Psoas muscle (tissue), 8 donors: ENCODE measurements around the gene MRPS35. TPM values are rescaled to one million over a fixed set of nuclear protein-coding genes. Genes with fewer than 3 reads are reported as not detected.

Experiments used
- ATAC-seq, 4 donors: fragments of 200-7000 bp; cut with Tn5 transposase; one replicate each; pipeline ENCODE4 v1.9.1; 2020; ENCODE audit warnings: moderate library complexity in 3 of 4, mild to moderate bottlenecking in 2 of 4
- DNase-seq, 2 donors: peaks; one replicate each; pipeline ENCODE4 v3.0.0-alpha.2; 2020
- H3K27ac ChIP-seq: fragments of 200-600 bp; one replicate; pipeline ENCODE4 v1.8.0; 2022
- H3K27me3 ChIP-seq, 3 donors: fragments of 200-600 bp in 1 of 3; one replicate each; pipeline versions ENCODE4 v1.6.1 to v1.8.0; 2013 to 2022; ENCODE audit warnings: low read length in 2 of 3, mild to moderate bottlenecking in 2 of 3, moderate library complexity in 1 of 3; ENCODE audit not compliant: insufficient read depth in 3 of 3
- H3K36me3 ChIP-seq, 2 donors: fragments of 200-600 bp in 1 of 2; one replicate each; pipeline versions ENCODE4 v1.6.1 to v1.8.0; 2013 to 2022; ENCODE audit warnings: low read depth in 1 of 2, mild to moderate bottlenecking in 1 of 2, moderate library complexity in 1 of 2; ENCODE audit not compliant: insufficient read depth in 1 of 2
- H3K4me1 ChIP-seq: fragments of 200-600 bp; one replicate; pipeline ENCODE4 v1.8.0; 2022
- H3K4me3 ChIP-seq: fragments of 200-600 bp; one replicate; pipeline ENCODE4 v1.8.0; 2022; ENCODE audit warnings: mild to moderate bottlenecking
- H3K9me3 ChIP-seq: fragments of 200-600 bp; one replicate; pipeline ENCODE4 v1.8.0; 2022
- WGBS, 3 donors: extraction: QIAGEN DNeasy Blood & Tissue Kit; methylation state at CpG; one replicate each; pipeline versions ENCODE4 v1.1.6 to v1.1.7; 2013; 5-methylcytosine and 5-hydroxymethylcytosine counted together
- intact Hi-C, 2 donors: fragments of 100-400 bp; cut with DNase I; formaldehyde crosslinking; loops; one replicate each; pipeline versions ENCODE4 v1.11.0 to v1.14.2; 2022
- polyA plus RNA-seq, 3 donors: library from polyadenylated mRNA; stranded (reverse); fragments of 200-250 nt; gene quantifications; one replicate each; pipeline ENCODE4 v1.2.3, GENCODE V29; 2013
- total RNA-seq, 4 donors: library from RNA; stranded (reverse); fragmentation: NEBNext Ultra II Directional in 2 of 4; extraction: Animal tissue kit (Norgen Biotek cat#: 25700) in 2 of 4; gene quantifications; one replicate each; pipeline versions ENCODE4 v1.2.1 to v1.2.4, GENCODE V29; 2021 to 2023
- TF ChIP-seq, protein P1 (sequence below): fragments of 200-600 bp; IDR thresholded peaks from one replicate; pipeline ENCODE4 v1.8.0; 2022; ENCODE audit warnings: antibody characterized with exemption
- donor health status: healthy with polysubstance abuse.
- donor health status: DM: no; HTN: no; CAD: no; lungs with moderate emphysema.
- donor health status: Bipolar disorder and iron deficiency.
- donor health status: healthy.
- donor health status: DM: yes; HTN: yes; CAD: no.
- donor health status: DM: no; HTN: no; CAD: no.
- donor health status: DM: no; HTN: no; CAD: no.
- donor health status: DM: yes; HTN: yes; CAD: no.

Gene MRPS35
- total and polyA plus RNA-seq, 7 donors, result 48.8 to 129 (median 64.8) TPM

DNA sequence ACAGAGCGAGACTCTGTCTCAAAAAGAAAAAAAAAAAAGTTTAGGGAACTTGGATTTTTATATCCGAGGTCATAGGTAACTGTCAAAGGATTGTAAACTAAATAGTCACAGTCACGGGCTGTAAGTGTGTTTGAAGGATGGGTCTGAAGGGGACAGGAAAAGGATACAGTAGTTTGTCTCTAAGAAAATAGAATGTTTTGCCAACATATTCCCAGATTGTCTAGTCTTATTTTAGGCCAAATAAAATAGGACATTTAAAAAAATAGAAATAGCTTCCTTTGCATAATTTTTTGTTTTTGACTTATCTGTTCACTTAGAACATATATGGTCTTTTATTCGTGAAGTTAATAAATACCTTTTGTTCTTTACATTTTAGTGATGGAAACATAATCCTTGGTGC, 38.6 kb upstream of the MRPS35 start:
- 65 to 67% (median 65%) methylated on average over 4 of the region's 4 CpGs for WGBS, 3 donors
- no peak overlapping the region for H3K27ac ChIP-seq
- ATAC-seq (no peak), DNase-seq (no peak)
- intact Hi-C loops, result no loop called here
- TF ChIP-seq, protein P1, sequence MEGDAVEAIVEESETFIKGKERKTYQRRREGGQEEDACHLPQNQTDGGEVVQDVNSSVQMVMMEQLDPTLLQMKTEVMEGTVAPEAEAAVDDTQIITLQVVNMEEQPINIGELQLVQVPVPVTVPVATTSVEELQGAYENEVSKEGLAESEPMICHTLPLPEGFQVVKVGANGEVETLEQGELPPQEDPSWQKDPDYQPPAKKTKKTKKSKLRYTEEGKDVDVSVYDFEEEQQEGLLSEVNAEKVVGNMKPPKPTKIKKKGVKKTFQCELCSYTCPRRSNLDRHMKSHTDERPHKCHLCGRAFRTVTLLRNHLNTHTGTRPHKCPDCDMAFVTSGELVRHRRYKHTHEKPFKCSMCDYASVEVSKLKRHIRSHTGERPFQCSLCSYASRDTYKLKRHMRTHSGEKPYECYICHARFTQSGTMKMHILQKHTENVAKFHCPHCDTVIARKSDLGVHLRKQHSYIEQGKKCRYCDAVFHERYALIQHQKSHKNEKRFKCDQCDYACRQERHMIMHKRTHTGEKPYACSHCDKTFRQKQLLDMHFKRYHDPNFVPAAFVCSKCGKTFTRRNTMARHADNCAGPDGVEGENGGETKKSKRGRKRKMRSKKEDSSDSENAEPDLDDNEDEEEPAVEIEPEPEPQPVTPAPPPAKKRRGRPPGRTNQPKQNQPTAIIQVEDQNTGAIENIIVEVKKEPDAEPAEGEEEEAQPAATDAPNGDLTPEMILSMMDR, result no peak
- no peaks in the 10 kb centered on the region for H3K9me3 ChIP-seq
- H3K36me3 ChIP-seq, result peaks cover 12 to 46% of the 10 kb centered on the region in 2 donors
- peaks cover 15% of the 10 kb centered on the region for H3K4me1 ChIP-seq
- H3K4me3 ChIP-seq, result no peak overlapping the region
- no peaks in the 10 kb centered on the region for H3K27me3 ChIP-seq

DNA sequence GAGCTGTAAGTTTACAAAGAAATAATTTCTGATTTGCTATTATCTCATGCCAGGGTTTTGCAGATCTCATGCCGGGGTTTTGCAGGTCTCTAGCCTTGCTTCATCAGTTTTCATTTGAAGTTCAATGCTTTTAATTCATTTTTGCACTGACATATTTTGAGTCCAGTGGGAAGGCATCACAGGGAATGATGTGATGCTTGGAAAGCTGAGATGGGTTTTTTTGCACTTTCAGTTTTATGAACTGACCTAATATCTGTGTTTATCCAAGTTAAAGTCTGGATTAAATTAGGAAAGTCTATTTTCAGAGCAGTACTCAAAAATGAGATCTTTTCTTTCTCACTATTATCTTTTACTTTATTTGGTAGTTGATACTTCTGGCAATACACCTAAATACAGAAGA, 38.0 kb upstream of the MRPS35 start:
- ATAC-seq (no peak), DNase-seq (no peak)
- peaks cover 12 to 46% of the 10 kb centered on the region in 2 donors for H3K36me3 ChIP-seq
- no peak overlapping the region for H3K27ac ChIP-seq
- peaks cover 15% of the 10 kb centered on the region for H3K4me1 ChIP-seq
- 37 to 59% (median 42%) methylated on average over 1 of the region's 1 CpG for WGBS, 3 donors
- H3K4me3 ChIP-seq, result peak overlapping the region; percentile 5
- no peaks in the 10 kb centered on the region for H3K9me3 ChIP-seq
- H3K27me3 ChIP-seq, result no peaks in the 10 kb centered on the region
- intact Hi-C loops, result no loop called here
- TF ChIP-seq, protein P1, result no peak

DNA sequence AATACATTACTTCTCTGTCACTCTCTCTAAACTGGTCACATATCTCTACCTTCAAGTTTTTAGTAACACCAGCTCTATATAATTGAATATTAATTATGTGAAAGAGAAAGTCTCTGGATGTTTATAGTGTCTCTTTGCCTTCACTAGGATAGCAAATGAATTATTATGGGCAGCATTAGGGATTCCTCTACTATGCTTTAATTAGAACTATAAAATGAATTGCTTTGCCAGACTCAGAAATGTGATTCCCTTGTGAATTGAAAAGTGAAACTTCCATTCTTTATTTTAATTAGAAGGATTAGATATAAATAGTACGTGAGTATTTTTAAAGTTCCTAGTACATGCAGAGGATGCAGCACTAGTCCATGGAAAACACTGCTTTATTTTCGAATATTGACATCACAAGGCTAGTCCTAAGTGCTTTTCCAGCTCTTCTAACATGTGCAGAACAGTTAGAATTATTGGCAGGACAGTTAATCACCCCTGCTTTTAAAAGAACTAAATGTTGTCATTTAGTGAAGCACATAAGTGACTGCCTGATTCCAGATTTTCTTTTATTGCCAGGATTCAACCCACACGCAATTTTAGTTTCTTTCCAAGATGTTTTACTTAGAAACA, 37.4 kb upstream of the MRPS35 start:
- intact Hi-C loops, result no loop called here
- peak in 2 of 4 donors; percentile 53 to 84 for ATAC-seq
- DNase-seq, result no peak
- Histone ChIP-seq H3K36me3 (peaks cover 10 to 46% of the 10 kb centered on the region in 2 donors), H3K27me3 (no peaks in the 10 kb centered on the region), H3K4me3 (peak overlapping the region; percentile 5), H3K27ac (peak overlapping the region; percentile 20), H3K9me3 (no peaks in the 10 kb centered on the region), H3K4me1 (peaks cover 15% of the 10 kb centered on the region)
- TF ChIP-seq, protein P1, result no peak
- WGBS, 3 donors, result 1 to 5% (median 4%) methylated on average over 3 of the region's 3 CpGs

DNA sequence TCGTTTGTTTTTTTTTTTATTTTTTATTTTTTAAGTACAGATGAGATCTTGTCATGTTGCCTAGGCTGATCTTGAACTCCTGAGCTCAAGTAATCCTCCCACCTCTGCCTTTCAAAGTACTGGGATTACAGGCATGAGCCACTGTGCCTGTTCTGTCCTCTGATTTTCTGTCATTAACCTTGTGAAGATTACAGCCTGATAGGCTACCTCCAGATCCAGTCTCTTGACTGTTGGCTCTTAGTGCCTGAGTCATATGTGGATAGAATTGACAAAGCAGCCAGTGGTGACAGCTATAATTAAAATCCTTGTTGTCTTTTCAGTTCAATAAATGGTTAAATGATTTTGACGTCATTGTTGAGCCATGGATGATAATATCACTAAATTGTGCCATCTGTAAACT, 35.6 kb upstream of the MRPS35 start:
- no peak overlapping the region for H3K27ac ChIP-seq
- no peak overlapping the region for H3K4me3 ChIP-seq
- H3K9me3 ChIP-seq, result no peaks in the 10 kb centered on the region
- intact Hi-C loops, result no loop called here
- WGBS, 3 donors, result 68 to 80% (median 68%) methylated on average over 2 of the region's 2 CpGs
- ATAC-seq (peak in 1 of 4 donors; percentile 37), DNase-seq (no peak)
- peaks cover 15% of the 10 kb centered on the region for H3K4me1 ChIP-seq
- H3K36me3 ChIP-seq, result peaks cover 15 to 46% of the 10 kb centered on the region in 2 donors
- H3K27me3 ChIP-seq, result no peaks in the 10 kb centered on the region
- TF ChIP-seq, protein P1, result no peak

DNA sequence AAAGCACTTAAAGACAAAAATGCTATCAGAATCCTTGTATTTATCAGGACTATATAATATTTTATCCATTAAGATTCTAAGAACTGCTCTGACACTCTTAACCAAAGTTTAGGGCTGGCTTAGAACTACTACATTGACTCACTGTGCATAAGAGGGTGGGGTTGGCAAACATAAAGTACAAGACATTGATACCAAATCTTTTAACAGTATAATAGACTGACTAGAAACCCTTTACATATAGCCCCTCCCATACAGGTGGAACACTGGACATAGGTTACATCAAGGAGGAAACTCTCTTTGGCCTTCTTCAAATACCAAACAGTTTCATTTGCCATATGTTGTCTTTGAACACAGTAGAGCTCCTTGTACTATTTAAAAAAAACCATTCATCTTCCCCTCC, 30.0 kb upstream of the MRPS35 start:
- TF ChIP-seq, protein P1, result no peak
- DNase-seq, result no peak
- H3K9me3 ChIP-seq, result no peaks in the 10 kb centered on the region
- no peak overlapping the region for H3K4me3 ChIP-seq
- H3K27ac ChIP-seq, result no peak overlapping the region
- peaks cover 20 to 96% of the 10 kb centered on the region in 2 donors for H3K36me3 ChIP-seq
- intact Hi-C loops, result no loop called here
- H3K27me3 ChIP-seq, result no peaks in the 10 kb centered on the region
- no peak for ATAC-seq
- no peaks in the 10 kb centered on the region for H3K4me1 ChIP-seq
